Lung (tissue), 12 donors: Measurements from ENCODE around the gene NAA35. TPM values are rescaled to one million over a fixed set of nuclear protein-coding genes. Genes with fewer than 3 reads are reported as not detected.
"Not testable (repeated sequence)": the region's sequence is repeated elsewhere in the genome, so short reads cannot be mapped to it uniquely, and the experiment has no call there.

Experiments used
- ATAC-seq: fragments of 200-7000 bp; cut with Tn5 transposase; one replicate; pipeline ENCODE4 v1.9.1; 2020; ENCODE audit warnings: moderate number of reproducible peaks; ENCODE audit not compliant: insufficient read depth, low FRiP score
- DNase-seq, 3 donors: peaks; one replicate each; pipeline ENCODE4 v3.0.0-alpha.2; 2013 to 2017
- H3K27ac ChIP-seq, 2 donors: one replicate each; pipeline ENCODE4 v1.5.1; 2013; ENCODE audit warnings: mild to moderate bottlenecking in 2 of 2, moderate library complexity in 2 of 2, control low read depth in 1 of 2, inconsistent platforms in 1 of 2, low read depth in 1 of 2, low read length in 1 of 2
- H3K27me3 ChIP-seq, 3 donors: one replicate each; pipeline ENCODE4 v1.5.1; 2013; ENCODE audit warnings: low read length in 2 of 3; ENCODE audit not compliant: control insufficient read depth in 3 of 3, insufficient read depth in 3 of 3
- H3K36me3 ChIP-seq, 4 donors: one replicate each; pipeline ENCODE4 v1.5.1; 2013; ENCODE audit warnings: low read length in 4 of 4, mild to moderate bottlenecking in 1 of 4, moderate library complexity in 1 of 4; ENCODE audit not compliant: control insufficient read depth in 4 of 4, insufficient read depth in 4 of 4
- H3K4me1 ChIP-seq, 5 donors: one replicate each; pipeline ENCODE4 v1.5.1; 2013; ENCODE audit warnings: low read length in 5 of 5, mild to moderate bottlenecking in 2 of 5, moderate library complexity in 1 of 5; ENCODE audit not compliant: control insufficient read depth in 5 of 5, insufficient read depth in 5 of 5
- H3K4me3 ChIP-seq: one replicate; pipeline ENCODE4 v1.5.1; 2013; ENCODE audit warnings: mild to moderate bottlenecking, control low read depth, moderate library complexity
- H3K9ac ChIP-seq, 2 donors: one replicate each; pipeline ENCODE4 v1.5.1; 2013; ENCODE audit warnings: low read length in 2 of 2, control low read depth in 1 of 2; ENCODE audit not compliant: insufficient read depth in 1 of 2
- H3K9me3 ChIP-seq, 4 donors: one replicate each; pipeline ENCODE4 v1.5.1; 2013; ENCODE audit warnings: low read length in 3 of 4, mild to moderate bottlenecking in 1 of 4, moderate library complexity in 1 of 4; ENCODE audit not compliant: control insufficient read depth in 4 of 4, insufficient read depth in 3 of 4
- WGBS, 2 donors: extraction: QIAGEN DNeasy Blood & Tissue Kit; methylation state at CpG; one replicate each; pipeline ENCODE4 v1.1.7; 2013; 5-methylcytosine and 5-hydroxymethylcytosine counted together
- polyA plus RNA-seq, 2 donors: library from polyadenylated mRNA; stranded (reverse); fragments of 200-250 nt; gene quantifications; one replicate each; pipeline ENCODE4 v1.2.1, GENCODE V29; 2013
- total RNA-seq, 2 donors: library from RNA; depleted of rRNA in 1 of 2; stranded (reverse); fragments of >200 nt in 1 of 2; gene quantifications; one replicate each; pipeline ENCODE4 v1.2.1, GENCODE V29; 2014 to 2021
- TF ChIP-seq, protein P1 (sequence below): IDR thresholded peaks from 2 replicates; pipeline ENCODE4 v1.5.1; 2012; ENCODE audit warnings: mild to moderate bottlenecking; ENCODE audit errors: control extremely low read depth, extremely low read depth
- donor health status: control.
- donor health status: control.
- donor health status: Bipolar disorder and iron deficiency.
- donor health status: healthy.
- donor health status: DM: yes; HTN: yes; CAD: no.

Gene NAA35
- total and polyA plus RNA-seq, 4 donors = 6.8 to 33.9 (median 16.2) TPM

DNA sequence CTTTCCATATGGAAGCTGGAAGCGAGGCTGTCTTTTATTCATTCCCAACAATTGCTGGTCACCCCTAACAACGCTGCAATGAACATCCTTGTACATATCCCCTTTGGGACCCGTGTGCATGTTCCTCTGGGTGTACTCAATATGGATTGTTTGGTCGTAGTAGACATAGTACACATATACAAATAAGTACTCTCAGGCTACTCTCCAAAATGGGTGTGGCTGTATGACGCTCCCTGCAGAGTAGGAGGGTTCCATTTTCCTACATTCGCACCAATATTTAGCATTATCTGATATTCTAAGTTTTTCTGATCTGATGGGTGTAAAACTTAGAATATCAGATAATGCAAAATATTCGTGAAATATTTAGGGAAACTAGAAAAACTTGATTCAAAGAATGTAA lies 23.2 kb upstream of the NAA35 start:
- H3K4me3 ChIP-seq = no peak overlapping the region
- TF ChIP-seq, protein P1, sequence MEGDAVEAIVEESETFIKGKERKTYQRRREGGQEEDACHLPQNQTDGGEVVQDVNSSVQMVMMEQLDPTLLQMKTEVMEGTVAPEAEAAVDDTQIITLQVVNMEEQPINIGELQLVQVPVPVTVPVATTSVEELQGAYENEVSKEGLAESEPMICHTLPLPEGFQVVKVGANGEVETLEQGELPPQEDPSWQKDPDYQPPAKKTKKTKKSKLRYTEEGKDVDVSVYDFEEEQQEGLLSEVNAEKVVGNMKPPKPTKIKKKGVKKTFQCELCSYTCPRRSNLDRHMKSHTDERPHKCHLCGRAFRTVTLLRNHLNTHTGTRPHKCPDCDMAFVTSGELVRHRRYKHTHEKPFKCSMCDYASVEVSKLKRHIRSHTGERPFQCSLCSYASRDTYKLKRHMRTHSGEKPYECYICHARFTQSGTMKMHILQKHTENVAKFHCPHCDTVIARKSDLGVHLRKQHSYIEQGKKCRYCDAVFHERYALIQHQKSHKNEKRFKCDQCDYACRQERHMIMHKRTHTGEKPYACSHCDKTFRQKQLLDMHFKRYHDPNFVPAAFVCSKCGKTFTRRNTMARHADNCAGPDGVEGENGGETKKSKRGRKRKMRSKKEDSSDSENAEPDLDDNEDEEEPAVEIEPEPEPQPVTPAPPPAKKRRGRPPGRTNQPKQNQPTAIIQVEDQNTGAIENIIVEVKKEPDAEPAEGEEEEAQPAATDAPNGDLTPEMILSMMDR = no peak
- no peaks in the 10 kb centered on the region for H3K36me3 ChIP-seq
- DNase-seq = no peak
- no peaks in the 10 kb centered on the region for H3K4me1 ChIP-seq
- no peak overlapping the region for H3K27ac ChIP-seq
- no peaks in the 10 kb centered on the region for H3K27me3 ChIP-seq
- H3K9me3 ChIP-seq = no peaks in the 10 kb centered on the region
- no peak overlapping the region for H3K9ac ChIP-seq
- WGBS, 2 donors = 85 to 90% methylated on average over 7 of the region's 7 CpGs
- ATAC-seq = no peak

DNA sequence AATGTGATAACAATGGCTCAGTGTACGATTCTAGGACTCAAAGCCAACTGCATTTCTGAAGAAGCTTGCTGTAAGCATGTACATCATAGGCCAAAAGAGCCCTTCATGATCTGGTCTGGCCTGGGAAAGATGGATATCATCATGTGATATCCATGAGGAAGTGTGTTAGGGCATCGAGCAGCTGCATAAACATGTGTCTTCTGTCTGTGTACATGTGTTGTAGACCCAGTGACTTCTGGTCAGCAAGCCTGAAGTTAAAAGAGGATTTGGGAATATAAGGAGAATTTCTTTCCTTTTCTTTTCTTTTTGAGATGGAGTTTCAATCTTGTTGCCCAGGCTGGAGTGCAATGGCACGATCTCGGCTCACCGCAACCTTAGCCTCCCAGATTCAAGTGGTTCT lies 15.5 kb upstream of the NAA35 start:
- H3K27me3 ChIP-seq = no peaks in the 10 kb centered on the region
- TF ChIP-seq, protein P1 = no peak
- H3K4me1 ChIP-seq = no peaks in the 10 kb centered on the region
- DNase-seq = no peak
- H3K36me3 ChIP-seq = no peaks in the 10 kb centered on the region
- H3K4me3 ChIP-seq = no peak overlapping the region
- no peak for ATAC-seq
- no peak overlapping the region for H3K9ac ChIP-seq
- no peak overlapping the region for H3K27ac ChIP-seq
- H3K9me3 ChIP-seq = no peaks in the 10 kb centered on the region
- WGBS, 2 donors = 82 to 84% methylated on average over 5 of the region's 5 CpGs

DNA sequence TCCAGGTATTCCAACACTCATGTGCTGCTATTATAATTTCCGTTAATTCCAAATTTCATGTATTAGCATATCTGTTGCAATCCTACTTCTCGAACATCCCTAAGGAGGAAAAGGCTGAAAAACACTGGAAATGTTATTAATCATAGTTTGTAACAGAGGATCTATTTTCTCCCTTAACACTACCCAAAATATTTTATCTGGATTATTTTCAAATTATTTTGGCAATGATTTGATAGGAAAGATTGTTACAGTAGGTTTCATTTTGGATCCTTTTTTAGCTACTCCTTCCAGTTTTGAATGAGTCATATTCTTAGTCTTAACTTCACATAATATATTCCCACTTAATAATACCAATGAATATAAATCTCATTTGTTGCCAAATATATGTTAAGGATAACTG lies 13.9 kb upstream of the NAA35 start:
- WGBS, 2 donors = 82 to 87% methylated on average over 2 of the region's 2 CpGs

DNA sequence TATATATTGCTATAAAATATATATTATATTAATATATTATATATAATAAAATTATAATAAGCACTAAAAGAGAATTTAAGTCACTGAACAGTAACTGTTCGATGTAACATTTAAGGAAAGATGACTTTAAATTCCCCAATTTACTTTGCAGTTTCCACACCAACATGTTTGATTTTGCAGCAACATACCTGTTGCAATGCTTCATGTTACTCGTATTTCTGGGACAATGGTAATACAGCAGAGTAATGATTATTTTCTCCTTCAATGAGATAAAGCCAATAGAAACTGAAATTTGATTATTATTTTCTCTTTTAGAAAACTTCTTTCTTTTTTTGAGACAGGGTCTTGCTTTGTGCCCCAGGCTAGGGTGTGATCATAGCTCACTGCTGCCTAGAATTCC lies 9.5 kb upstream of the NAA35 start:
- ATAC-seq (no peak), DNase-seq (no peak)
- Histone ChIP-seq H3K4me3 (no peak overlapping the region), H3K9ac (no peak overlapping the region), H3K4me1 (no peaks in the 10 kb centered on the region), H3K27ac (no peak overlapping the region), H3K36me3 (no peaks in the 10 kb centered on the region), H3K27me3 (no peaks in the 10 kb centered on the region), H3K9me3 (no peaks in the 10 kb centered on the region)
- TF ChIP-seq, protein P1 = no peak
- WGBS, 2 donors = 85 to 88% methylated on average over 2 of the region's 2 CpGs

More for the DNA sequence above, 13.9 kb upstream of the NAA35 start:
- ATAC-seq = no peak
- Histone ChIP-seq H3K9me3 (no peaks in the 10 kb centered on the region), H3K36me3 (no peaks in the 10 kb centered on the region), H3K9ac (no peak overlapping the region), H3K27me3 (no peaks in the 10 kb centered on the region), H3K27ac (no peak overlapping the region), H3K4me1 (no peaks in the 10 kb centered on the region), H3K4me3 (no peak overlapping the region)
- TF ChIP-seq, protein P1 = no peak
- no peak for DNase-seq

DNA sequence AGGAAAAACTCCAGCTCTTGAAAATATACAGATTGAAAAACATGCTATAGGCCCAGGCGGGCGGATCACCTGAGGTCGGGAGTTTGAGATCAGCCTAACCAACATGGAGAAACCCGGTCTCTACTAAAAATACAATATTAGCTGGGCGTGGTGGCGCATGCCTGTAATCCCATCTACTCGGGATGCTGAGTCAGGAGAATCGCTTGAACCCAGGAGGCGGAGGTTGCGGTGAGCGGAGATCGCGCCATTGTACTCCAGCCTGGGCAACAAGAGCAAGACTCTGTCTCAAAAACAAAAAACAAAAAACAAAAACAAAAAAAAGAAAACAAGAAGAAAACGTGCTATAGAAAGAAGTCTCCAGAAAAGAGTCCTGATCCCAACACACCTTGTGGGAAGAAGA lies 5.0 kb upstream of the NAA35 start:
- H3K9ac ChIP-seq, H3K27ac ChIP-seq, H3K9me3 ChIP-seq, DNase-seq, H3K4me3 ChIP-seq, H3K36me3 ChIP-seq, H3K4me1 ChIP-seq, H3K27me3 ChIP-seq, ATAC-seq: not testable (repeated sequence)
- 95 to 96% methylated on average over 14 of the region's 14 CpGs for WGBS, 2 donors
